CD4-positive, alpha-beta T cell treated with Interleukin-17A for 1 hour (primary cell): ENCODE data around the gene PPIE.

Experiments
- DNase-seq: peaks from one replicate; pipeline ENCODE4 v3.0.0-alpha.2; 2020

Gene PPIE

DNA sequence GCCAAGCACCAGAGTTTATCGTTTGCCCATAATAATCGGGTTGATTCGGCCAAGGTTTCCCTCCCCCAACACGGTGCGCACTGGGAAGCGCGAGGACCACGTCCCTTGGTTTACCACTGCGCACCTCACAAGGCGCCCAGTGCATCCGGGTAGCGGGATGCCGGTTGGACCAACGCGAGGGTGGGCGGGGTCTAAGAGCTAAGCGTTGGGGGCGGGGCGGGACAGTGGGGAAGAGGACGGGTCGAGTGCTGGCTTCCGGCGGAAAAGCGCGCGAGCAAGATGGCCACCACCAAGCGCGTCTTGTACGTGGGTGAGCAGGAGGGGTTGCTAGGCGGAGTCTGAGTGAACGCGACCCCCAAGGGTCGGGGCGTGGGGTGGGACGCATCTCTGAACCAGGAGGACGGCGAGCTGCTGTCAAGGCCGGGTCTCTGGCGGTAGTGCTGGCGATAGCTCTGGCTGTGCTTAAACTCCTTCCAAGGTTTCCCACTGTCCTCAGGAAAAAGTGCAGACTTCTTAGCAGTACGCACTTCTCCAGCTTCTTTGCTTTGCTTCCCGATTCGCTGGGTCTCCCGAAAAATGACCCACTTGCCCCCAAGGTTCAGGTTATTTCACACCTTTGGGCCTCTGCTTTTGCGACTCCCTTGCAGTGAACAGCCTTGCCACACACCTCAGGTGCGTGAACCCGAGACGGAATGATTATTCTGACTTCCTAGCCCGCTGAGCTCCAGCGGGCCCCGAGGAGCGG is at the start of gene PPIE:
PPIE (plus strand) TSS at position 261 of the 745 bp plus-strand sequence; CDS start at position 280, 19 bp downstream.
- DNase-seq, result peak; percentile 95

DNA sequence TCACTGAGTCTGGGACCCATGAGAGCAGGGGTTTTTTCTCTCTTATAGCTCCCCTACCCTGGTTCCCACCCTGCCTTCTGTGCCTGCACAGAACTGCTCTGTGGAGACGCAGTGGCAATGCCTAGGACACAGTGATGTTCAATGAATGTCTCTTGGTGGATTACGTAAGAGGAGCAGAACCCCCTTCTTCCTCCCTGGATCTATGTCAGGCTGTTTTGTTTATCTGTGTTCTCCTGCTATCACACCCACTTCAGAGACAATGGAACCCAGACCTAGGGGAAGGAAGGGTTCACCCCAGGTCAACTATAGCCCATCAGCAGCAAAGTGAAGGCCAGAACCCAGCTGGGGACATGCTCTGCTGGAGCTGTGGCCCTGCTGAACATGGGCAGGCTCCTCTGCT is 49.5 kb upstream of the PPIE start:
- DNase-seq, result no peak

DNA sequence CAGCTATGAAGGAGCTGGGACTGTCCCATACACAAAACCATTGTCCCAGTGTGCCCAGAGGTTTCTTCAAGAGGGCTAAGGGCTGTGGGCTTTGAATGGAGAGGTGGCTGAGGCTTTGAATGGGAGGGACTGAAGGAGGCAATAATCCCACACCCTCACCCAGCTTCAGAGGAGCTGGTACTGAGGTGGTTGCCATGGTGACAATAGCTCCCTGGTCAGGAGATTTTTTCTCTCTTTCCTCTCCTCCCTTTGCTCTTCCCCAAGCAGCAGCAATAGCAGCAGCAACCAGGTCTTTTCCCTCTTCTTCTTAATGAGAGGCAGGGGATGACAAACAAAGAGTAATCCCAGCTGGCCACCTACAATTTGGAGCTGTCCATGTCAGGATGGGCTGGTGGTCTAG is 49.0 kb upstream of the PPIE start:
- no peak for DNase-seq

DNA sequence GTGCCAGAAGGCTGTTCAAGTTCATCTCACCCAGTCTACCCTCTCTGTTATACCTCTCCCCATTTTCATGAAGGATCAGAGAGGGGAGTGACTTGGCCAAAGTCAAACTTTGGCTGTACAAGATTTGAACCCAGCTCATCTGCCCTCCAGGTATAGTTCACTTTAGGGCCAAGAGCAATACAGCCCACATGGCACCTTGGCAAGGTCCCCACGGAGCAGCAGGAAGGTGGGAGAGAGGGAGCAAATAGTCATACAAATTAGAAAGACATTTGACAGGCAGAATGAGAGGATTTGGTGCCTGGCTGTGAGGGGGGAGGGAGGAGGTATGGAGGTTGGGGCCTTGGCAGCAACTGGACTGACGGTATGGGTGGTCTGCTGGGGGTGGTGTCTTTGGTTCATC is 48.5 kb upstream of the PPIE start:
- no peak for DNase-seq

DNA sequence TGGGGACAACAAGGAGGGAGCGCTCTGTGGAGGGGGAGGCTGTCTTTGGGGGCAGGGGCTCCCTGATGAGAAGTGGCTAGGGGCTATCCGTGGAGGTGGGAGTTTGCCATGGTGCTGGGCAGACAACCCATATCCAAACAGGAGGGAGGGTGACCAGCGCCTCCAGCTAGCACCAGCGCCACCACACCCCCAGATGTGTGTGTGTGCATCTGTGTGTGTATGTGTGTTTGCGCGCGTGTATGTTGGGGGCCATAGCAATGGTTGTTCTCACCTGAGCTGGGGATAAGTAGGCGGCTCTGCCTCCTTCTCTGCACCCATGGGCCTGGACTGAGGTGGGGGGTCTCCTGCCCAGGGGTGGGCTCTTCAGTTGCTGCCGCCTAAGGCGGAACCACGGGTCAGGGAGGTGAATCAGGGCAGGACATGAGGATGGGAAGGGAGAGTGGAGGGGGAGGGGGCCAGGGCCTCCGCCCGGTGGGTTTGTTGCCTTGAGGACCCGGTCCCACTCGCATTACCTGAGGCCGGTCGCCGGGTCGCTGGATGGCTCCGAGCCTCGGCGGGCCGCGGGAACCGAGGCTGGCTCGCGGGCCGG is 47.8 kb upstream of the PPIE start:
- peak; percentile 38 for DNase-seq

DNA sequence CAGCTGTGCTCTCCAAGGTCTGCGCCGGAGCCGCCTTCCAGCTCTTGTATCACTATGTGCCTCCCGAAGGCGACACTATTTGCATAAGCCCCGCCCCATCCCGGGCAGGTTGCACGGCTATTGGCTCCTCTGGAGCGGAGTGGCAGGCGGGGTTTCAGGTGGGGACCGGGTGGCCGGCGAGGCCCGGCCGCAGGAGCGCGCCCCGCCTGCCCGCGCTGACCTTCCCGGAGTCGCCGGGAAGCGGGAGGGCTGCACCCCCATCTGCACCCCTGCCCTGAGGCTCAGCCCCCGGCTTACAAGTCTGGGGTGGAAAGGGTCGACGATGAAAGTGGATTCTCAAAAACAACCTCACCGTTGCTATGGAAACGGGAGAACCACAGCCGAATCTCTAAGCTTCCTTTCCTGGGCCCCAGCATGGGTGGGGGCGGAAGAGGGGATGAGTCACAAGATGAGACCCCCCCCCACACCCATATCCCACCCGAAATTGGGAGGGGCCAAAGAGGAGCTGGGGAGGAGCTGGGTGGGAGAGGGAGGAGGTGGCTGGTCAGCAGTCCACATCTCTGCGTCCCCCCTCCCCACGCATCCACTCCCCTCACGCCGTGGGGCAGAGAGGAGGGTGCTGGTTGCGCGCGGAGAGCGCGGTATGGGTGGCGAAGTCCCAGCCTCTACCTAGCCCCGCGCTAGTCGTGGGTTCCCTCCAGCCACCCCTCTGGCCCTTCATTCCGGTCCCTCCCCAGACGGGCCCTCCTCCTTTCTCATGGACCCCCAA is 47.1 kb upstream of the PPIE start, which contains the start of gene HPCAL4:
HPCAL4 (minus strand) TSS at position 51 of the 769 bp plus-strand sequence. CDS start 6,830 bp downstream, outside the sequence.
- peak; percentile 95 for DNase-seq

DNA sequence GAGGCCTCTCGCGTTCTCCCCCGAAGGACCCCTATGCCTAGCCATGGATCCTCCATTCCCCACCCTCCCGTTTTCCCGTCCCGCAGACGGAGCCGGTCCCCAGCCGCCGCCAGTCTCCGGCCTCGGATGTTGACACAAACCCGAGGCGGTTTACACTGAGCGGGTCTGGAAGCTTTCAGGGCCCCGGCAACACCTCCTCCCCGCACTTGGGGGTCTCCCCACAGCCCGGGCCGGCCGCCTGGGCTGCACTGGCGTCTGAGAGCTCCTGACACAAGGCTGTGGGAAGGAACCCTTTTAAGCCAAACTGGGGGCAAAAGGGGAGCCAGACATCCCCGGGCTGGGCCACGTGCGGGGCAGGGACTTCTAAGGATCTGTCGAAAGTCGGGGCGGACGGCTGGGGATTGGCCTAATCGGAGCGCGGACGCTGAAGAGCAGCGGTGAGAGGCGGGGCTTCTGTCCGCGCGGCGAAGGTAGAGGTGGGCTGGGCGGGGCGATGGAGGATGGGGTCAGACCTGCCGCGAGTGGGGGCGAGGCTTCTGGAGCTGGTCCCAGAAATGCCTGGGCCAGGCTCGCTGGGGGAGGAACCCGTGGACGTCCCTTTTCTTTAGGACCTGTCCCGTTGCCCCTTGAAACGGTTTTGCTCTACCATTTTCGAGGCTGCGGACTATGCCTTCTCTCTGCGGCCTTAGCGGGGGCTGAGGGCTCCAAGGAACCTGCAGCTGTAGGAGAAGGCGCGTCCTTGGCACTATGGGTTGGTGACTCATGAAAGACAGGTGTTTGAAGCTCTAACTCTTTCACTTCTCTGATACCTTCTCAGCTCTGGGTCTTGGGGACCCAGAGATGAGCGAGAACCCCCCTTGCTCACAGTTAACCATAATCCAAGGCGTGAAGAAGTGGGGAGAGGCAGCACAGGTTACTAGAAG is 46.3 kb upstream of the PPIE start:
- DNase-seq, result peak; percentile 53

DNA sequence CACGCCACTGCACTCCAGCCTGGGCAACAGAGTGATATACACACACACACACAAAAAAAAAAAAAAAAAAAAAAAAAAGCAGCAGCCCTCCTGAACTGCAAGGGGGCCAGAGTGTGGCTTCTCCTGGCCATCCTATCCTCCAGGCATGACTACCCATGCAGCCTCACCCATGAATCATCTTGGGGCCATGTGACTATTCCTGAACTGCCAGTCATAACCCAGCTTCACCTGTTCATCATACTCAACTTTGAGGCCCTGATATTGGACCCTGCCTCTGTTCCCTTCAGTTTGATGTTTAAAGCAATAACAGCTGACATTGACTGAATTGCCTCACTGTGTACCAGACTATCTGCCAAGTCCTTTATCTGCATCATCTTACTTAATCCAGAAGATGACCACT is 44.7 kb upstream of the PPIE start:
- no peak for DNase-seq

DNA sequence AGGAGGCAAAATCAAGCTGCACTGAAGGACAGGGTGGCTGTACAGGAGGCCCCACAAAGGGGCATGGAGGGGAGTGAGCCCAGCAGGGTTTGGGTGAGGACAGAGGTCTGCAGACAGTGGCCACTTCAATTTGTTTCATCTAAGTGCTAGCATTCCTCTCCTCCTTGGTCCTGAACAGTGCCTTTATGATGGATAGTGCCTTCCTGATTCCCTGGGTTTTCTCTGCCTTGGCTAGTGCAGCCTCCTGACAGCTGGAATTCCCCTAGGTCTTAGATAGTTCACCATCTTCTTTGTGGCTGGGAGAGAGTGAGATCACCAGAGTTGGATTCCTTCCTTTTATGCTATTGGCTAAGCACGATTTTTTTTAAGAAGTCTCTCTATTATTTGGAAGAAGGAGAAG is 43.7 kb upstream of the PPIE start:
- no peak for DNase-seq

DNA sequence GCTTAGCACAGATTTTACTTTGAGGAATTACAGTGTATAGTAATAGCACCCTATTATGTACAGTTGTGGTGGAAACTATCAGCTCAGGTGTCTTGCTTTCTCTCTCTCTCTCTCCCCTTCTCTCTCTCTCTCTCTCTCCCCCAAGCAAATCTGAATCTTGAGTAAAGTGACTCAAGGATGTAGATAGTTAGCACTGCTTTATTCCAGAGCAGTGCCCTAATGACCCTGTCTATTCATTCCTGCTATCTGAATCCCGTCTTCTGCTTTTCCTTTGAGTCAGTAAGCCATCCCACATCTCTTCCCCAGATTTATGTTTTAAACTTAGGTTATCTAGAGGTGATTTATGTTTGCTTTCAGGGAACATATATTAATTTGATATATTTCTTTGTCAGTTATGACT is 42.2 kb upstream of the PPIE start:
- DNase-seq, result no peak

DNA sequence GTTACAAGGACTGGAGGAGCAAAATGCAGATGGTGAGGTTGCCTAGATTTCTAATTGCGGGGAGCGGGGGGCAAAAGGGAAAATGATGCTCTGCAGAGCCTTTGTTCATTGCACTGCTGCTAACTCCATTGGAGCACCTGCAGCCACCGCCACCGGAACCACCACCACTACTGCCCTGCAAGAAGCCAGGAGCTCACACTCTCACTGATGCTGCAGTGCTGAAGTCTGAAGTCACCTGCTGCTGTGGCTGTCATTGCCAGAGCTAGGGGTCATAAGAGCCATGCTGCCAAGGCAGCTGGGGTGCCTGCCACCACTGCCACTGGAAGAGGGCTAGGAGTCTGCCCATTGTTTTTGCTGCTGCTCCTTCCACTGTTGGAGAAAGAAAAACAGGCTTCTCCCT is 40.1 kb upstream of the PPIE start:
- no peak for DNase-seq

DNA sequence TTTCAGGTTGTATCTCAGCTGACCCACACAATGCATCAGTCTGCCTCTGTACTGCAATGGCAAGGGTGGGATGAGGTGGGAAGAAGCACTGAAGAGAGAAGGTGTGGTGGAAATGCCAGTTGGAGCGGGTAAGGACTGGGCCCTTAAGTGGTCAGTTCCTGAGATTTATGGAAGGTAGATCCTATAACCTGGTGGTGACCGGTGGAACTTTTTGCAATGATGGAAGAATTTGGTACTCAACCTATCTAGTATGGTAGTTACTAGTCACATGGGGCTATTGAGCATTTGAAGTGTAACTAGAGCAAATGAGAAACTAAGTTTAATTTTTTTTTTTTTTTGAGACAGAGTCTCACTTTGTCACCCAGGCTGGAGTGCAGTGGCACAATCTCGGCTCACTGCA is 39.3 kb upstream of the PPIE start:
- DNase-seq, result no peak

DNA sequence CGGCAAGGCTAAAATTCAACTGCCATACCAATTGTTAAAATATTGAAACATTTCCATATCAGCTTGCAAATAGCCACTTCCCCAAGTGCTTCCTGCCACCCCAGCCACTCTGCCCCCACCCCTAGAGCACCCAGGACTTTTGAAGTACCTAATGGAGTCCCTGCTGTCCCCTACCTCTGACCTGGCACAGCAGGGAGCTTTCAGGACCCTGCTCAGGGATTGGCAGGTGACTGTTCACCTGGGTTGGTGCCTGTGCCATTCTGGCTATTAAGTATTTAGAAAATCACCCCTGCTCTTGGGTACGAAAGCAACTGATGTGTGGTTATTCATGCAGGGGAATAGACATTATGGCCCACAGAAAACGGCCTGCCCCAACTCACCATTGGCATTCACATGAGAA is 38.3 kb upstream of the PPIE start:
- no peak for DNase-seq

DNA sequence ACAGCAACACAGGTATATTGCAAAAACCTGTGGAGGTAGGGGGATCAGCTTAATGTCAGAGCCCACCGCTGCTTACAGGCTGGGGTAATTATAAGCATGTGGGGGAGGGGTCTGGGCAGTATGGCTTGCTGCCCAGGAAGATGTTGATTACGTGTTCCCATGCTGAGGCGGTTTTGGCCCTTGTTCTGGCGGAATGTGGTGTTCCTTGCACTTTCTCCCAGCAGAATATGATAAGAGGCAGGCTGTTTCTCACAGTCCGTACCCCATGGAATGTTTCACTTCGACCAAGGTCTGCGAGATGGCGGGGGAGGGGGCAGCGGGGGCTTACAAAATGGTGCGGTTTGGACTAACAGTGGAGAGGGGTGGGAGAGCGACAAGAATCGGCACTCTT is 37.6 kb upstream of the PPIE start:
- no peak for DNase-seq

DNA sequence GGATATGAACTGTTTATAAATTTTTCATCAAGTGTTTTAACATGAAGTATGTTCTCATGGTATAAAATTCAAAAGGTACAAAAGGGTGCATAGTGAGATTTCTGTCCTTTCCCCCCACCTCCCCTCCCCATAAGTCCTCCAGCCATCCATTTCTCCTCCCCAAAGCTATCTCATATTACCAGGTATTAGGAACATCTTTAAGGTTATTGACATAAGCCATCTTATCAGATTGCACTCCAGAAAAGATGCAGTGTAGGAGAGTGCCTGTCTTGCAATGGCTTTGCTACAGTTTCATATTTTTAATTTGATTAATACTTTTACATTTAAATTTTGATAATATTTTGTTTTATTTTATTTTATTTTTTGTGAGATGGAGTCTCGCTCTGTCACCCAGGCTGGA is 33.9 kb upstream of the PPIE start:
- DNase-seq, result no peak

DNA sequence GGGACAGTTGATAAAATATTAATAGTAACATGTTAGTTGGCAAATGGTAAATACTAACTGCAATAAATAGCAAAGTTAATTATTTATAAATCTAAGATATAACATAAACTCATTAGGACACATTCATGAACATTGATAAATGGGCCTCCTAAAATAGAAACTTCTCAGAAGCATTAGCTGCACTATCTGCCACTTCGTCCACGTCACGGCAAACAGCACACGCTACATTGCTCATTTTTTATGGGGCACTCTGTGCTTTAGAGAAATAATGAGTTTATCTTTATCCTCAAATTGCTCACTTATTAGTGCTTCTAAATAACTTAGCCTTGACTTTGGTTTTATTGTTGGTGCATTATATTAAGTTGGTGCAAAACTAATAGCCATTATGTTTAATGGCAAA is 31.2 kb upstream of the PPIE start:
- no peak for DNase-seq

DNA sequence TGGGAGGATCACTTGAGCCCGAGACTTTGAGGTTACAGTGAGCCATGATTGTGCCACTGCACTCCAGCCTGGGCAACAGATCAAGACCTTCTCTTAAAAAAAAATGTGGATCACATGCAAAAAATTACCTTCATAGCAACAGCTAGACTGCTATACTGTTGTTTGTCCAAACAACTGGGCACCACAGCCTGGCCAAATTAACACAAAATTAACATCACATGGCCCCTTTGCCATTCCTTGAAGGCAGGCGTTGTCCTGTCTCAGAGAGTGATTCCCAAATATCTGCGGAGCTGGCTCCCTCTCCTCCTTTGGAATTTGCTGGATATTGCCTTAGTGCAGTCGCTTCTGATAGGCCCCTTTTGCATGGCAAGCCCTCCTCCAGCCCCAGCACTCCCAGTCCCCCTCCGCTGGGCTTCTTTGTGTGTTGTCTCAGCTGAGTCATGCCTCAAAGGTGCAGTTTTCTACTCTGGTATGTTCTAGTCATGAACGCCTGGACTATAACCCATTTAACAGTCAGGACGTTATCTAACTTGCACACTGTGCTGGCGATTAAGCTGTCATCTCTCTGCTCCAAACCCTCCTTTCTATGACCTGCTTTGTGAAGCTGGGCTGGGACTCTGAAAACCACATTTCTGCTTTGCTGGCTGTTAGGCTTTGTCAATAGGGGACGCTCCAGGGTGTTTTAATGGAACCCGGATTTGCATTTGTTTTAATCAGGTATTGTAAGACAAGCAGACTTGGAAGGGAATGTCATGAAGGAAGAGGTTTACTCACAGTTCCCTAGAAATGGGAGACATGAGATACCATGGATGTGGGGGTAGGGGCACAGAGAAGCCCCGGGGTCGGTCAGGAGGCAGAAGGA is 27.3 kb upstream of the PPIE start:
- DNase-seq, result no peak

DNA sequence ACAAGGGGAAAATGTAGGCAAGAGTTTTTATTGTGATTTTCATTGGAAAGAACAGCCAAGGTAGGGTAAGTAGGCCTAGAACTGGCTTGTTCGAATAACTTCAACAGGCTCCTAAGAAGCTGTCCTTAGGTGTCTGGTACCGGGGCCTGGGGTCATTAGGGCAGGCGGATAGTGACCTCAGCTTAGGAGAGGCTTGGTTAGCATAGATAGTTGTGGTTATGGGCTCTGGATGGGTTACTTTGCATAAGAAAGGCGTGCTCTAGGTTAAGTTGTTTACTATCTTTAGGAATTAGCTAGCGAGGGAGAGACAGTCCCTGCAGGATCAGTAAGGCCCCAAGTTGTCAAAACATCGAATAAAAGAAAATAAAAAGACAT is 26.7 kb upstream of the PPIE start:
- DNase-seq, result no peak

DNA sequence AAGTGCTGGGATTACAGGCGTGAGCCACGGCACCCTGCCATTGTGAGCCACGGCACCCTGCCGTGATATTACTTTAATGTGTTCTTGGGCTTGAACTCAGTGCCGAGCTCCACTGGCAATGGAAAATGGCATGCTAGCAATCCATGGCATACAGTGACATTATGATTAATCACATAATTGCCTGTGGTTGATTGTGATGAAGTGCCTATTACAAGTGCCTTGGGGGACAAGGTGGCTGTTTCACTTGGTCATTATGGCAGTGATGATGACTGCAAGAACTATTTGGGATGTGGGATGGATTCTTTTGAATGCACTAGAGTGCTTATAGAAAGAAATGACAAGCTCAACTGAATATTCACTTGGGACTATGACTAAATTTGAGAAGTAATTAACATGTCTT is 25.1 kb upstream of the PPIE start:
- DNase-seq, result no peak

DNA sequence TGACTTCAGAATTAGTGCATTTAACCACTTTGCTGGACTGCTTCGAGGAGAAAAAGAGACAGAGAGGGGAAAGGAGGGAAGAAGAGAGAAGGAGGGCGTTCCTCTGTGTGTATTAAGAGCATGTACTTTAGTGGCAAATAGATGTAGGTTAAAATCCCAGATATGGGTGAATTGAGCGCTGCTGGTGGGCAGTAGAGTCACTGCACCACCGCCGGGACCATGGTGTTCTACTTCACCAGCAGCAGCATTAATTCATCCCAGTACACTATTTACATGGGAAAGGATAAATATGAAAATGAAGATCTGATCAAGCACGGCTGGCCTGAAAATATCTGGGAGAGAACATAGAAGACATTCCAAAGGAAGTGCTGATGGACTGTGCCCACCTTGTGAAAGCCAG is 20.9 kb upstream of the PPIE start:
- DNase-seq, result no peak

DNA sequence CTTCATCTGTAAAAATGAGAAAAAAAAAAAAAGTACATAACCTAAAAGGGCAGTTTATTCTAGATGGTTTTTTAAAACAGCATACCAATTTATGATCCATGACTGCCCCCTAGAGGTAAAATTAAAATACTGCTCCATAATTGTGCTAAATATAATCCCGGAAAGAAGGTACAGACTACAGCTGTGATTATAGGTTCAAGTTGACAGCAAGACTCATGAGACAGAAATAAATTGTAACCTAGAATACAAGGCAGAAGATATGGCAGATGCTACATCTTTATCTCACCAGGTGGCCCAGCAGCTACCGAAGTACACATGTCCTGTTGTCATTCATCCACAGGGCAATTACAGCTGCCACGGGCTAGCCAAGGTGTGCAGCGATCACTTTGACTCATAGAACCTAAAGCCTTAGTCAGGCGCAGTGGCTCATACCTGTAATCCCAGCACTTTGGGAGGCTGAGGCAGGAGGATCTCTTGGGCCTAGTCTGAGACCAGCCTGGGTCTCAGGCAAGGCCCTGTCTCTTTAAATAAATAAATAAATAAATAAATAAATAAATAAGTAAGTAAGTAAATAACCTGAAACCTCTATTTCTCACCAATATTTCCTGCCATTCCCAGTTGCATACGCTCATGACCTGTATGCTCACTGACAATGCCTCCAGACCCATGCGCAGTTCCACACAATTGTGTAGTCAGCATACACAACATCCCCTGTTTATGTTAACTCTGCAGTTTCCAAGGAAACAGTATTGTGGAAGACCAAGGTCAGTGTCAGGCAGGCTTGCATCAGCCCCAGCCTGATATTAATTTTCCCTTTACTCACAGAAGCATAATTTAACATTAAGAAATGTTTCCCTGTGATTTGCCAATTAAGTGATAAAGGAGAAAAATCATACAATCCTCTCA is 18.3 kb upstream of the PPIE start:
- DNase-seq, result peak; percentile 83
